ENCODE data around the gene SERPINB1. TPM values are rescaled to one million over a fixed set of nuclear protein-coding genes. Genes with fewer than 3 reads are reported as not detected.

SERPINB1 gene
- total RNA-seq, 4 donors from 2014 or later, result 12.6 to 41.1 (median 17.6) TPM

DNA sequence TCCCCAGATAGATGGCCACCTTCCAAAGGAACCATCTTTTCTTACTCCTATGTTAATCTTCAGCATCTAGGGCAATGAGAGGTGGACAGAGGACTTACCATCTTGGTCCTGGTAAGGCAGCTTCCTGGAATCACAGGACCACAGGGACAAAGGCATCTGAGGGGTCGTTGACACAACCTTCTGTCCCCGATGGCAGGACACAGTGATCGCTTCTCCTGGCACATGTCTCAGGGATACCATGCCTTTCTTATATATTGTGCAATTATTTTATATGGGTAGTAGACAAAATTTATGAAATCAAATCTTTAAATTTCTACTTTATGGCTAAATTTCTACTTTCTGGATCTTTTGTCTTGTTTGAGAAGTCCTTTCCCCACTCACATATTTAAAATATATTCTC is 20.1 kb downstream of the SERPINB1 start:
- H3K4me3 ChIP-seq (ENCODE audit: low read depth, poor library complexity, severe bottlenecking), result no peak overlapping the region
- DNase-seq (ENCODE audit: low spot score in 2 of 2), result no peak
- 92 to 94% methylated on average over 3 of the region's 3 CpGs for WGBS, 2 donors
- intact Hi-C loops (cut with DNase I; ENCODE audit: low total_unique reads), result no loop called here
- TF ChIP-seq, protein P1, sequence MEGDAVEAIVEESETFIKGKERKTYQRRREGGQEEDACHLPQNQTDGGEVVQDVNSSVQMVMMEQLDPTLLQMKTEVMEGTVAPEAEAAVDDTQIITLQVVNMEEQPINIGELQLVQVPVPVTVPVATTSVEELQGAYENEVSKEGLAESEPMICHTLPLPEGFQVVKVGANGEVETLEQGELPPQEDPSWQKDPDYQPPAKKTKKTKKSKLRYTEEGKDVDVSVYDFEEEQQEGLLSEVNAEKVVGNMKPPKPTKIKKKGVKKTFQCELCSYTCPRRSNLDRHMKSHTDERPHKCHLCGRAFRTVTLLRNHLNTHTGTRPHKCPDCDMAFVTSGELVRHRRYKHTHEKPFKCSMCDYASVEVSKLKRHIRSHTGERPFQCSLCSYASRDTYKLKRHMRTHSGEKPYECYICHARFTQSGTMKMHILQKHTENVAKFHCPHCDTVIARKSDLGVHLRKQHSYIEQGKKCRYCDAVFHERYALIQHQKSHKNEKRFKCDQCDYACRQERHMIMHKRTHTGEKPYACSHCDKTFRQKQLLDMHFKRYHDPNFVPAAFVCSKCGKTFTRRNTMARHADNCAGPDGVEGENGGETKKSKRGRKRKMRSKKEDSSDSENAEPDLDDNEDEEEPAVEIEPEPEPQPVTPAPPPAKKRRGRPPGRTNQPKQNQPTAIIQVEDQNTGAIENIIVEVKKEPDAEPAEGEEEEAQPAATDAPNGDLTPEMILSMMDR (IDR thresholded peaks at IDR 0.05), result no peak
- no peak for TF ChIP-seq POLR2A (IDR thresholded peaks at IDR 0.05)

DNA sequence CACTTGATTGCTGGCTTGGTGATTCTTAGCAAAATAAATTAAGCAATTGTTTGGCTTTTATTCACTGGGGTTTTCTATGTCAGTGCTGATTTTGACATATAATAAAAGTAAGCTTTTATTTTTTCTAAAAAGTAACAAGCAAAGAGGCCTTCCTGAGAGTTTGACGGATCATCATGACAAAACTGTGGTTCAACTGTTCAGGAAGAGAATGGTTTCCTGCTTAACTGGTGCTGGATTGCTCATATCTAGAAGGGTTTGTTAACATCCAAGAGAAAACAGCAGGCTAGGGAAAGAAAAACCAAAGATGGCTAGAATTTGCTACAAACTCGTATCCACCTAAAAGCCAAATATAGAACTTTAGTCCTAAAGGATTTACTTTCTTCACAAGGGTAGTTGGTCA is 21.2 kb downstream of the SERPINB1 start:
- no peak overlapping the region for H3K4me3 ChIP-seq (ENCODE audit: low read depth, poor library complexity, severe bottlenecking)
- intact Hi-C loops (cut with DNase I; ENCODE audit: low total_unique reads), result no loop called here
- TF ChIP-seq, protein P1 (IDR thresholded peaks at IDR 0.05), result no peak
- TF ChIP-seq POLR2A (IDR thresholded peaks at IDR 0.05), result no peak
- WGBS, 2 donors, result 71 to 72% methylated on average over 2 of the region's 2 CpGs
- DNase-seq (ENCODE audit: low spot score in 2 of 2), result no peak

DNA sequence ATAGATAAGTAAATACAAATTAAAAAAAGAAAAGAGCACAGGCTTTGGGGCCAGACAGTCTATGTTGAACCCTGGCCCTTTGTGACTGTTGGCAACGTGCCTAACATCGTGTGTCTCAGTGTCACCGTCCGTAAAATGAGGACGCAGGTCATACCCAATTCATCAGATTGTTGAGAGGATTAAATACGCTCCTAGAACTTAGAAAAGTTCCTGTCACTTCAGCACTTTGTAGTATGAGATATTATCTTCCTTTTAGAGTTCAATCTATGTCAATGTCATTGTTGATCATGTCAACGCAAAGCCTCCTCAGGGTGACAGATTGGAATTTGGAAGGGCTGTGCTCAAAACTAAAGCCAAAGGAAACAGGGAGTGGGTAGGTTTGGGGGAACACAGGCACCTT is 21.7 kb downstream of the SERPINB1 start:
- no peak for DNase-seq (ENCODE audit: low spot score in 2 of 2)
- WGBS, 2 donors, result 58 to 60% methylated on average over 7 of the region's 7 CpGs
- intact Hi-C loops (cut with DNase I; ENCODE audit: low total_unique reads), result no loop called here
- H3K4me3 ChIP-seq (ENCODE audit: low read depth, poor library complexity, severe bottlenecking), result no peak overlapping the region
- no peak for TF ChIP-seq POLR2A (IDR thresholded peaks at IDR 0.05)
- TF ChIP-seq, protein P1 (IDR thresholded peaks at IDR 0.05), result no peak

DNA sequence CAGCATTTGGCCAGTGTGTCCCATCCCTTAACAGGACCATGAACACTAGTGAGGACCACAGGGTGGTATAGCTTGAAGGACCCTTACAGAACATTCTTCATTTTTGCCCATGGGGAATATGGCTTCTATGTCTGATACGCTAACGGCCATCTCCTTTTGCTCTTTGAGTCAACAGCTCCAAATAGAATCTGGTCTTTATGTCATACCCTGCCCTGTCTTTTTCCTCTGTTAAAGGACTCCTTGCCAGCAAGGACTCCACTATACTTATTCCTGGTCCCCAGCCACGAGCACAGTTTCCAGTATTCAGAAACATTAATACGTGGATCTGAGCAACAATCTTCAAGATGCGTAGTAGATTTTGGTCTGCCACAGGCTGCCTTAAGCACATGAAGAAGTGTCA is 22.5 kb downstream of the SERPINB1 start:
- intact Hi-C loops (cut with DNase I; ENCODE audit: low total_unique reads), result no loop called here
- H3K4me3 ChIP-seq (ENCODE audit: low read depth, poor library complexity, severe bottlenecking), result no peak overlapping the region
- no peak for TF ChIP-seq POLR2A (IDR thresholded peaks at IDR 0.05)
- TF ChIP-seq, protein P1 (IDR thresholded peaks at IDR 0.05), result no peak
- DNase-seq (ENCODE audit: low spot score in 2 of 2), result no peak
- 85 to 88% methylated on average over 5 of the region's 5 CpGs for WGBS, 2 donors

DNA sequence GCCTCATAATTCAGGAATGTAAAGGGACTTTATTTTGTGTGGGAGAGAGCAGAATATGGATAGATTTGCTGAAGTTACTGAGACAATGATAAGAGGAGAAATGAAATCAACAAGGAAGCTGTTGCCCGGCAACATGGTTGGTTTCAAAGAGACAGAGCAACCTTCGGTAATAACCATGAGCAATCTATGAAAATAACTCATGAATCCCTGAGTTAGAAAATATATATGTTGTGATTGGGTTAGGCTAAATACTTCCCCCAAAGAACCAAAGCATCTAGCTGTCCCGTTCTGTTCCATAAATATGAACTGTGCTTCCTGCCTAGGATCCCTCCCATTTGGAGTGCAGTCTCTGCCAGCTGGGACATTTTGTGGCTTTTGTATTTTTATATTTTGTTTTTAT is 23.1 kb downstream of the SERPINB1 start:
- TF ChIP-seq, protein P1 (IDR thresholded peaks at IDR 0.05), result no peak
- TF ChIP-seq POLR2A (IDR thresholded peaks at IDR 0.05), result no peak
- WGBS, 2 donors, result 24 to 26% methylated on average over 3 of the region's 3 CpGs
- intact Hi-C loops (cut with DNase I; ENCODE audit: low total_unique reads), result no loop called here
- no peak for DNase-seq (ENCODE audit: low spot score in 2 of 2)
- no peak overlapping the region for H3K4me3 ChIP-seq (ENCODE audit: low read depth, poor library complexity, severe bottlenecking)

DNA sequence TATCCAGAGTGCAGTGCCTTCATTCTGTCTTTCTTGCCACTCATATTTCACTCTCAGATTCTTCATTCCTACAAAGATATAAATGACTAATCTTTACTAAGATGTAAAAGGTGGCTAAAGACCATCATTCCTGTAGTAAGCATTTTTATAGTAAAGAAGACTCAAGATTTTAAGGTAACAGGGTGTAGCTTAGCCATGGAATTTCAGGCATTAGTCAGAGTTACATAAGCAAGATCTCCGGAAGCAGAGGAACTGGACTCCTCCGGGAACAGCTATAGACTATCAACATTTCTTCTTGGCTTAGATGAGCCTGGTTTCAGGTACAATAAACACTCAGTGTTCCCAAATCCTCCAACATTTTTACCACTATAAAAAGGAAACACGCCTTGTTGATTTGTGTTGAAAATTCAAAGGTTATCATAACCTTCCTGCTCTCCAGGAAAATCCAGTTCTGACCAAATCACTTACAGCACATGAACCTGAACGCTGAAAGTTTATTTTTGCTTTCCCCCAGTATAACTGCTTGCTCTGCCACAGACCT is 23.7 kb downstream of the SERPINB1 start:
- TF ChIP-seq, protein P1 (IDR thresholded peaks at IDR 0.05), result no peak
- no peak for TF ChIP-seq POLR2A (IDR thresholded peaks at IDR 0.05)
- intact Hi-C loops (cut with DNase I; ENCODE audit: low total_unique reads), result no loop called here
- no peak for DNase-seq (ENCODE audit: low spot score in 2 of 2)
- no peak overlapping the region for H3K4me3 ChIP-seq (ENCODE audit: low read depth, poor library complexity, severe bottlenecking)
- WGBS, 2 donors, result 19 to 40% methylated on average over 4 of the region's 4 CpGs
